ENCODE data around the gene MTCL1. TPM values are rescaled to one million over a fixed set of nuclear protein-coding genes. Genes with fewer than 3 reads are reported as not detected.

MTCL1 gene
- total and polyA plus RNA-seq, 2 donors (not counting 1 experiment from before 2014, with no cell fraction given): 35.0 to 56.0 TPM

GRCh38 chr18:8767340-8767739 lies 62.0 kb downstream of the MTCL1 start:
- Histone ChIP-seq H4K20me1 (ENCODE audit: control insufficient read depth, extremely low read depth, insufficient read depth, low read length) (no peaks in the 10 kb centered on the region), H3K27me3 (ENCODE audit: control insufficient read depth, insufficient read depth, low read length) (no peaks in the 10 kb centered on the region), H3K9ac (ENCODE audit: insufficient read depth, low read length) (no peak overlapping the region), H3K79me2 (ENCODE audit: control insufficient read depth, insufficient read depth, low read length) (peaks cover 1% of the 10 kb centered on the region), H3K4me2 (ENCODE audit: extremely low read depth, insufficient read depth, low read length) (no peak overlapping the region), H3K4me1 (ENCODE audit: control insufficient read depth, extremely low read depth, insufficient read depth, low read length) (no peaks in the 10 kb centered on the region), H3K9me3 (ENCODE audit: control insufficient read depth, insufficient read depth, low read depth, low read length) (no peaks in the 10 kb centered on the region), H3K36me3 (ENCODE audit: control insufficient read depth, insufficient read depth, low read length) (peaks cover 4% of the 10 kb centered on the region), H3K27ac (ENCODE audit: insufficient read depth, low read length) (no peak overlapping the region), H2AFZ (ENCODE audit: low read length) (no peak overlapping the region), H3K4me3 (replicated peaks in 1 of 4; ENCODE audit: control extremely low read depth in 1 of 4, insufficient read depth in 1 of 4, low read depth in 3 of 4, low read length in 4 of 4) (no peak overlapping the region)
- DNase-seq (ENCODE audit: low read depth in 2 of 2): no peak
- TF ChIP-seq CTCF (conservative IDR thresholded peaks at IDR 0.05 in 1 of 2, IDR thresholded peaks at IDR 0.05 in 1 of 2; ENCODE audit: low read depth in 1 of 2, low read length in 2 of 2) (no peak), EZH2 (IDR thresholded peaks at IDR 0.05; ENCODE audit: low read length, missing control alignments) (no peak)

- no peaks in the 10 kb centered on the region for H4K20me1 ChIP-seq (ENCODE audit: control insufficient read depth, extremely low read depth, insufficient read depth, low read length)
- H3K4me1 ChIP-seq (ENCODE audit: control insufficient read depth, extremely low read depth, insufficient read depth, low read length): no peaks in the 10 kb centered on the region
- TF ChIP-seq EZH2 (IDR thresholded peaks at IDR 0.05; ENCODE audit: low read length, missing control alignments): no peak
- TF ChIP-seq CTCF (conservative IDR thresholded peaks at IDR 0.05 in 1 of 2, IDR thresholded peaks at IDR 0.05 in 1 of 2; ENCODE audit: low read depth in 1 of 2, low read length in 2 of 2): no peak
- H3K27ac ChIP-seq (ENCODE audit: insufficient read depth, low read length): no peak overlapping the region
- H3K4me2 ChIP-seq (ENCODE audit: extremely low read depth, insufficient read depth, low read length): no peak overlapping the region
- H3K4me3 ChIP-seq (replicated peaks in 1 of 4; ENCODE audit: control extremely low read depth in 1 of 4, insufficient read depth in 1 of 4, low read depth in 3 of 4, low read length in 4 of 4): no peak overlapping the region
- H3K9me3 ChIP-seq (ENCODE audit: control insufficient read depth, insufficient read depth, low read depth, low read length): no peaks in the 10 kb centered on the region
- no peaks in the 10 kb centered on the region for H3K27me3 ChIP-seq (ENCODE audit: control insufficient read depth, insufficient read depth, low read length)
- no peak for DNase-seq (ENCODE audit: low read depth in 2 of 2)
- peaks cover 1% of the 10 kb centered on the region for H3K79me2 ChIP-seq (ENCODE audit: control insufficient read depth, insufficient read depth, low read length)
- no peak overlapping the region for H3K9ac ChIP-seq (ENCODE audit: insufficient read depth, low read length)
- no peak overlapping the region for H2AFZ ChIP-seq (ENCODE audit: low read length)
- H3K36me3 ChIP-seq (ENCODE audit: control insufficient read depth, insufficient read depth, low read length): no peaks in the 10 kb centered on the region
Measured at GRCh38 chr18:8769509-8770095, 64.2 kb downstream of the MTCL1 start.

GRCh38 chr18:8770657-8771056 lies 65.3 kb downstream of the MTCL1 start:
- Histone ChIP-seq H3K9ac (ENCODE audit: insufficient read depth, low read length) (no peak overlapping the region), H3K79me2 (ENCODE audit: control insufficient read depth, insufficient read depth, low read length) (peaks cover 1% of the 10 kb centered on the region), H3K36me3 (ENCODE audit: control insufficient read depth, insufficient read depth, low read length) (no peaks in the 10 kb centered on the region), H2AFZ (ENCODE audit: low read length) (no peak overlapping the region), H4K20me1 (ENCODE audit: control insufficient read depth, extremely low read depth, insufficient read depth, low read length) (no peaks in the 10 kb centered on the region), H3K27me3 (ENCODE audit: control insufficient read depth, insufficient read depth, low read length) (no peaks in the 10 kb centered on the region), H3K4me1 (ENCODE audit: control insufficient read depth, extremely low read depth, insufficient read depth, low read length) (no peaks in the 10 kb centered on the region), H3K4me3 (replicated peaks in 1 of 4; ENCODE audit: control extremely low read depth in 1 of 4, insufficient read depth in 1 of 4, low read depth in 3 of 4, low read length in 4 of 4) (no peak overlapping the region), H3K27ac (ENCODE audit: insufficient read depth, low read length) (no peak overlapping the region), H3K4me2 (ENCODE audit: extremely low read depth, insufficient read depth, low read length) (no peak overlapping the region), H3K9me3 (ENCODE audit: control insufficient read depth, insufficient read depth, low read depth, low read length) (no peaks in the 10 kb centered on the region)
- no peak for TF ChIP-seq CTCF (conservative IDR thresholded peaks at IDR 0.05 in 1 of 2, IDR thresholded peaks at IDR 0.05 in 1 of 2; ENCODE audit: low read depth in 1 of 2, low read length in 2 of 2)
- TF ChIP-seq EZH2 (IDR thresholded peaks at IDR 0.05; ENCODE audit: low read length, missing control alignments): no peak
- no peak for DNase-seq (ENCODE audit: low read depth in 2 of 2)
